GM12878 (cell line): Measurements from ENCODE around the gene PTGIS. TPM values are rescaled to one million over a fixed set of nuclear protein-coding genes. Genes with fewer than 3 reads are reported as not detected.

ENCODE experiments used
- HDAC6 ChIP-seq: fragments of 200-600 bp; sonication (generic); IDR thresholded peaks from one replicate; pipeline ENCODE4 v1.8.0; 2017; ENCODE audit warnings: antibody characterized with exemption; ENCODE audit not compliant: unreplicated experiment
- polyA plus RNA-seq, 11 experiments: library from polyadenylated mRNA; depleted of rRNA in 4 of 11; unstranded in 6 of 11; stranded (reverse) in 5 of 11; fragments of >200 nt; fragmentation: Nextera tagmentation in 4 of 11; fragmentation: Illumina TruSeq in 1 of 11; extraction: Ambion mirVana in 4 of 11; extraction: Trizol in 1 of 11; gene quantifications; 1 replicate in 1 of 11; 2 replicates in 10 of 11; pipeline versions ENCODE4 v1.2.1 to v1.2.3, GENCODE V29; 2011 to 2016; ENCODE audit warnings: inconsistent platforms in 2 of 11, missing spikeins in 2 of 11, low read depth in 1 of 11
- total RNA-seq, 4 experiments: library from RNA; depleted of rRNA in 3 of 4; stranded (reverse); fragments of >200 nt in 3 of 4; fragmentation: Illumina TruSeq in 1 of 4; extraction: Trizol in 1 of 4; gene quantifications; 2 replicates each; pipeline versions ENCODE4 v1.2.1 to v1.2.3, GENCODE V29; 2013 to 2021
- TF ChIP-seq, protein P1 (sequence below): fragments of 450-650 bp; conservative IDR thresholded peaks from 2 replicates; pipeline ENCODE4 v1.6.1; 2017; ENCODE audit warnings: mild to moderate bottlenecking, moderate library complexity
- TF ChIP-seq, protein P2 (sequence below): fragments of 450-650 bp; IDR thresholded peaks from 2 replicates; pipeline ENCODE4 v1.6.1; 2017; ENCODE audit warnings: mild to moderate bottlenecking, low read depth, inconsistent platforms; ENCODE audit not compliant: poor library complexity, severe bottlenecking
- TF ChIP-seq, protein P3 (sequence below): fragments of 450-650 bp; IDR thresholded peaks from 2 replicates; pipeline ENCODE4 v1.6.1; 2014; ENCODE audit warnings: mild to moderate bottlenecking

PTGIS gene
- total and polyA plus RNA-seq, 10 of the 15 experiments (the other 5 are each of a cell fraction or from before 2014, with no cell fraction given): 0.10 TPM; not detected in 9

DNA sequence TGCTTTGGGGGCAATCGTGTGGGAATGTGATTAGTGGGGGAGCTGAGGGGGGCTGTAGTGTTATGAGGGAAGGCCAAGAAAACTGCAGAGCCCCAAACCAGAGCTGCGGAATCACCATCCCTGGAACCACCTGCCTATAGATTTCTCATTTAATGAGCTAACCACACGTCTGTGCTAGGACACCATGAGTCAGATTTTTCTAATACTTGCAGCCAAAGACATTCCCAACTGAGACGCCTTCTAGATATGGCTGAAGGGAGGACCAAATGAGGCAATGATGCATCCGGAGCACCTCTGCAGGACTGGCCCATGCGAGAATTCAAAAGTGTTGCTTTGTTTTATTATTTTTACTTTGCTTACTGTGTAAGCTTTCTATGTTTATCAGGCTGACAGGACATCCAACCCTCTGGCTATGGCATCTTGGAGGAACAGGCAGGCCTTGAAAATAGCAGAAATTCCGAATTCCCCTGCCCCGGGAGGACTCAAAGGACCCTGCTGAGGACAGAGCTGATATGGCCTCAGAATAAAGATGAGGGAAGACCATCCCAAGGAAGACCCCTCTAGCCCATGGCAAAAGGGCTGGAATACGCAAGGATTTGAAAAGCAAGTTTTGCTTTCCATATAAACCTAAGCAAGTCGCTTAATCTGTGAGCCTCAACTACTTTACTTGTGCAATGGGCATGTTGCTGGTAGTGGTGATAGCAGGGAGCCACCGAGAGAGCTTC, 3.1 kb upstream of the PTGIS start (continued):
- TF ChIP-seq, protein P1, sequence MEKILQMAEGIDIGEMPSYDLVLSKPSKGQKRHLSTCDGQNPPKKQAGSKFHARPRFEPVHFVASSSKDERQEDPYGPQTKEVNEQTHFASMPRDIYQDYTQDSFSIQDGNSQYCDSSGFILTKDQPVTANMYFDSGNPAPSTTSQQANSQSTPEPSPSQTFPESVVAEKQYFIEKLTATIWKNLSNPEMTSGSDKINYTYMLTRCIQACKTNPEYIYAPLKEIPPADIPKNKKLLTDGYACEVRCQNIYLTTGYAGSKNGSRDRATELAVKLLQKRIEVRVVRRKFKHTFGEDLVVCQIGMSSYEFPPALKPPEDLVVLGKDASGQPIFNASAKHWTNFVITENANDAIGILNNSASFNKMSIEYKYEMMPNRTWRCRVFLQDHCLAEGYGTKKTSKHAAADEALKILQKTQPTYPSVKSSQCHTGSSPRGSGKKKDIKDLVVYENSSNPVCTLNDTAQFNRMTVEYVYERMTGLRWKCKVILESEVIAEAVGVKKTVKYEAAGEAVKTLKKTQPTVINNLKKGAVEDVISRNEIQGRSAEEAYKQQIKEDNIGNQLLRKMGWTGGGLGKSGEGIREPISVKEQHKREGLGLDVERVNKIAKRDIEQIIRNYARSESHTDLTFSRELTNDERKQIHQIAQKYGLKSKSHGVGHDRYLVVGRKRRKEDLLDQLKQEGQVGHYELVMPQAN: no peak
- no peak for TF ChIP-seq HDAC6
- TF ChIP-seq, protein P2, sequence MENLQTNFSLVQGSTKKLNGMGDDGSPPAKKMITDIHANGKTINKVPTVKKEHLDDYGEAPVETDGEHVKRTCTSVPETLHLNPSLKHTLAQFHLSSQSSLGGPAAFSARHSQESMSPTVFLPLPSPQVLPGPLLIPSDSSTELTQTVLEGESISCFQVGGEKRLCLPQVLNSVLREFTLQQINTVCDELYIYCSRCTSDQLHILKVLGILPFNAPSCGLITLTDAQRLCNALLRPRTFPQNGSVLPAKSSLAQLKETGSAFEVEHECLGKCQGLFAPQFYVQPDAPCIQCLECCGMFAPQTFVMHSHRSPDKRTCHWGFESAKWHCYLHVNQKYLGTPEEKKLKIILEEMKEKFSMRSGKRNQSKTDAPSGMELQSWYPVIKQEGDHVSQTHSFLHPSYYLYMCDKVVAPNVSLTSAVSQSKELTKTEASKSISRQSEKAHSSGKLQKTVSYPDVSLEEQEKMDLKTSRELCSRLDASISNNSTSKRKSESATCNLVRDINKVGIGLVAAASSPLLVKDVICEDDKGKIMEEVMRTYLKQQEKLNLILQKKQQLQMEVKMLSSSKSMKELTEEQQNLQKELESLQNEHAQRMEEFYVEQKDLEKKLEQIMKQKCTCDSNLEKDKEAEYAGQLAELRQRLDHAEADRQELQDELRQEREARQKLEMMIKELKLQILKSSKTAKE: no peak
- TF ChIP-seq, protein P3, sequence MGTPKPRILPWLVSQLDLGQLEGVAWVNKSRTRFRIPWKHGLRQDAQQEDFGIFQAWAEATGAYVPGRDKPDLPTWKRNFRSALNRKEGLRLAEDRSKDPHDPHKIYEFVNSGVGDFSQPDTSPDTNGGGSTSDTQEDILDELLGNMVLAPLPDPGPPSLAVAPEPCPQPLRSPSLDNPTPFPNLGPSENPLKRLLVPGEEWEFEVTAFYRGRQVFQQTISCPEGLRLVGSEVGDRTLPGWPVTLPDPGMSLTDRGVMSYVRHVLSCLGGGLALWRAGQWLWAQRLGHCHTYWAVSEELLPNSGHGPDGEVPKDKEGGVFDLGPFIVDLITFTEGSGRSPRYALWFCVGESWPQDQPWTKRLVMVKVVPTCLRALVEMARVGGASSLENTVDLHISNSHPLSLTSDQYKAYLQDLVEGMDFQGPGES: no peak
